ENCODE data around the gene LSAMP.

Gene LSAMP

GRCh38 chr3:116267116-116267515 lies 178.2 kb downstream of the LSAMP start:
- Histone ChIP-seq H3K4me3 (ENCODE audit: low read depth in 1 of 2, low read length in 1 of 2) (no peak overlapping the region), H3K4me1 (ENCODE audit: control insufficient read depth in 1 of 2, insufficient read depth in 1 of 2, low read depth in 1 of 2, low read length in 1 of 2) (no peaks in the 10 kb centered on the region), H3K27me3 (no peaks in the 10 kb centered on the region), H3K36me3 (no peaks in the 10 kb centered on the region), H3K27ac (no peak overlapping the region), H3K9me3 (no peaks in the 10 kb centered on the region)
- TF ChIP-seq, protein P1, sequence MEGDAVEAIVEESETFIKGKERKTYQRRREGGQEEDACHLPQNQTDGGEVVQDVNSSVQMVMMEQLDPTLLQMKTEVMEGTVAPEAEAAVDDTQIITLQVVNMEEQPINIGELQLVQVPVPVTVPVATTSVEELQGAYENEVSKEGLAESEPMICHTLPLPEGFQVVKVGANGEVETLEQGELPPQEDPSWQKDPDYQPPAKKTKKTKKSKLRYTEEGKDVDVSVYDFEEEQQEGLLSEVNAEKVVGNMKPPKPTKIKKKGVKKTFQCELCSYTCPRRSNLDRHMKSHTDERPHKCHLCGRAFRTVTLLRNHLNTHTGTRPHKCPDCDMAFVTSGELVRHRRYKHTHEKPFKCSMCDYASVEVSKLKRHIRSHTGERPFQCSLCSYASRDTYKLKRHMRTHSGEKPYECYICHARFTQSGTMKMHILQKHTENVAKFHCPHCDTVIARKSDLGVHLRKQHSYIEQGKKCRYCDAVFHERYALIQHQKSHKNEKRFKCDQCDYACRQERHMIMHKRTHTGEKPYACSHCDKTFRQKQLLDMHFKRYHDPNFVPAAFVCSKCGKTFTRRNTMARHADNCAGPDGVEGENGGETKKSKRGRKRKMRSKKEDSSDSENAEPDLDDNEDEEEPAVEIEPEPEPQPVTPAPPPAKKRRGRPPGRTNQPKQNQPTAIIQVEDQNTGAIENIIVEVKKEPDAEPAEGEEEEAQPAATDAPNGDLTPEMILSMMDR (IDR thresholded peaks at IDR 0.05): no peak

DNA sequence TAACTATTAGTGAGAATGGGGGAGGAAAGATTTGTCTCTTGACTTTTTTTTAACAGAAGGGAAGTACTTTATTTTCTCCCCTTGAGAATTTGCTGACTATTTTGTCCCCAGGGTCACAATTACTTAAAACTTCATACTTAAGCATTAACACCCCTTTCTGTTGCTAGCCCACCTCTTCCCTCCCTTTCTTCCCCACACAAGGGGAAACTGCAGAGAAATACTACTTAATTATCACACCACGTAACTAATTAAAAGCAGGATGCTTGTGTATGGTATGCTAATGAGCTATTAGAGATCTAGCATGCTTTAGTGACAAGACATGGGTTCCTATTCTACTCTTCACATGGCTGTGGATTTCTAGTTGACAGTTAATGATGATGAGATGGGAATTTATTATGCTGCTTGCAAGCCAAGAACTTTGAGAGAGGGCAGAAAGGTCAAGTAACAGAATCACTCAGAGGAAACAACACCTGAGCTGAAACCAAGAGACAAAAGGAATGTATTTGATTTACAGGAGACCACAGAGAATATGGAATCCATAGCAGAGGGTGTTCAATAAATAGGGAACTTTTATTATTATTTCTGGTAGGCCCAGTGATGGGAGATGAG lies 179.2 kb downstream of the LSAMP start:
- Histone ChIP-seq H3K4me1 (ENCODE audit: control insufficient read depth in 1 of 2, insufficient read depth in 1 of 2, low read depth in 1 of 2, low read length in 1 of 2) (no peaks in the 10 kb centered on the region), H3K4me3 (ENCODE audit: low read depth in 1 of 2, low read length in 1 of 2) (no peak overlapping the region), H3K27me3 (no peaks in the 10 kb centered on the region), H3K36me3 (no peaks in the 10 kb centered on the region), H3K9me3 (no peaks in the 10 kb centered on the region), H3K27ac (no peak overlapping the region)
- TF ChIP-seq, protein P1 (IDR thresholded peaks at IDR 0.05): no peak

- TF ChIP-seq, protein P1 (IDR thresholded peaks at IDR 0.05): no peak
- Histone ChIP-seq H3K4me3 (ENCODE audit: low read depth in 1 of 2, low read length in 1 of 2) (no peak overlapping the region), H3K27ac (no peak overlapping the region), H3K9me3 (no peaks in the 10 kb centered on the region), H3K36me3 (no peaks in the 10 kb centered on the region), H3K4me1 (ENCODE audit: control insufficient read depth in 1 of 2, insufficient read depth in 1 of 2, low read depth in 1 of 2, low read length in 1 of 2) (no peaks in the 10 kb centered on the region), H3K27me3 (no peaks in the 10 kb centered on the region)
These were observed 180.0 kb downstream of the LSAMP start for GRCh38 chr3:116265320-116265695.

- Histone ChIP-seq H3K27ac (no peak overlapping the region), H3K9me3 (no peaks in the 10 kb centered on the region), H3K4me1 (ENCODE audit: control insufficient read depth in 1 of 2, insufficient read depth in 1 of 2, low read depth in 1 of 2, low read length in 1 of 2) (no peaks in the 10 kb centered on the region), H3K36me3 (no peaks in the 10 kb centered on the region), H3K27me3 (no peaks in the 10 kb centered on the region), H3K4me3 (ENCODE audit: low read depth in 1 of 2, low read length in 1 of 2) (no peak overlapping the region)
- TF ChIP-seq, protein P1 (IDR thresholded peaks at IDR 0.05): no peak
These were observed 180.6 kb downstream of the LSAMP start for GRCh38 chr3:116264546-116265319.

GRCh38 chr3:116263842-116264545 lies 181.3 kb downstream of the LSAMP start:
- H3K9me3 ChIP-seq: no peaks in the 10 kb centered on the region
- TF ChIP-seq, protein P1 (IDR thresholded peaks at IDR 0.05): no peak
- no peak overlapping the region for H3K27ac ChIP-seq
- H3K4me3 ChIP-seq (ENCODE audit: low read depth in 1 of 2, low read length in 1 of 2): no peak overlapping the region
- no peaks in the 10 kb centered on the region for H3K4me1 ChIP-seq (ENCODE audit: control insufficient read depth in 1 of 2, insufficient read depth in 1 of 2, low read depth in 1 of 2, low read length in 1 of 2)
- no peaks in the 10 kb centered on the region for H3K27me3 ChIP-seq
- no peaks in the 10 kb centered on the region for H3K36me3 ChIP-seq
